Peyer's patch (tissue), 4 donors: Measurements from ENCODE around the gene VGLL4.

Experiments
- CTCF ChIP-seq, 6 experiments: fragments of 450-650 bp in 4 of 6; fragments of 200-600 bp in 2 of 6; sonication (generic) in 1 of 6; IDR thresholded peaks; one replicate each; pipeline ENCODE4 v1.5.1; 2017 to 2019; ENCODE audit warnings: antibody characterized with exemption in 6 of 6, mild to moderate bottlenecking in 3 of 6, moderate library complexity in 1 of 6
- POLR2A ChIP-seq, 2 donors: fragments of 450-650 bp; IDR thresholded peaks; one replicate each; pipeline ENCODE4 v1.5.1; 2017; ENCODE audit warnings: antibody characterized with exemption in 2 of 2, mild to moderate bottlenecking in 2 of 2, moderate library complexity in 2 of 2

GRCh38 chr3:11513817-11514135, 129.9 kb downstream of the VGLL4 start:
- no peak for TF ChIP-seq CTCF (IDR thresholded peaks at IDR 0.05)
- no peak for TF ChIP-seq POLR2A (IDR thresholded peaks at IDR 0.05)
